GM19239 (cell line): ENCODE measurements around the gene JTB.

Source experiments
- DNase-seq: peaks from one replicate; pipeline ENCODE4 v3.0.0; 2011; ENCODE audit warnings: low spot score; ENCODE audit not compliant: insufficient read length
- FAIRE-seq: peaks from 2 replicates; lab custom pipeline; 2011; peaks lifted over from hg19 to GRCh38; lab: Jason Lieb, UNC

The JTB gene

GRCh38 chr1:153937331-153937730, 40.1 kb downstream of the JTB start:
- FAIRE-seq (no peak), DNase-seq (no peak)

- FAIRE-seq (no peak), DNase-seq (no peak)
Measured at GRCh38 chr1:153936011-153936802, 41.3 kb downstream of the JTB start.

GRCh38 chr1:153934746-153935145, 42.7 kb downstream of the JTB start:
- DNase-seq (no peak), FAIRE-seq (no peak)

GRCh38 chr1:153933955-153934354, 43.5 kb downstream of the JTB start:
- DNase-seq: no peak
- FAIRE-seq: no peak

- DNase-seq: no peak
- FAIRE-seq: no peak
Measured at GRCh38 chr1:153933430-153933829, 44.0 kb downstream of the JTB start.

GRCh38 chr1:153932156-153933131, 45.0 kb downstream of the JTB start:
- FAIRE-seq (no peak), DNase-seq (no peak)

- DNase-seq (no peak), FAIRE-seq (no peak)
Measured at GRCh38 chr1:153929981-153930948, 47.2 kb downstream of the JTB start.

- no peak for FAIRE-seq
- DNase-seq: no peak
Measured at GRCh38 chr1:153929426-153929825, 48.0 kb downstream of the JTB start.

- no peak for DNase-seq
- FAIRE-seq: no peak
Measured at GRCh38 chr1:153928791-153929341, 48.6 kb downstream of the JTB start.

- DNase-seq (no peak), FAIRE-seq (no peak)
Measured at GRCh38 chr1:153928245-153928644, 49.2 kb downstream of the JTB start.

- DNase-seq (no peak), FAIRE-seq (no peak)
Measured at GRCh38 chr1:153926405-153926804, 51.1 kb downstream of the JTB start.
